Ovary (tissue), 9 donors: ENCODE measurements around the gene RGL3. TPM values are rescaled to one million over a fixed set of nuclear protein-coding genes. Genes with fewer than 3 reads are reported as not detected.

ENCODE experiments used
- DNase-seq, 5 donors: peaks; one replicate each; pipeline ENCODE4 v3.0.0-alpha.2; 2019 to 2020
- H3K27ac ChIP-seq, 2 donors: fragments of 200-600 bp; one replicate each; pipeline versions ENCODE4 v1.5.1 to v1.8.0; 2019 to 2022
- H3K27me3 ChIP-seq: fragments of 200-600 bp; one replicate; pipeline ENCODE4 v1.8.0; 2022
- H3K36me3 ChIP-seq: fragments of 200-600 bp; sonication (generic); one replicate; pipeline ENCODE4 v1.5.1; 2019
- H3K4me1 ChIP-seq: one replicate; pipeline ENCODE4 v1.8.1; 2013; ENCODE audit warnings: mild to moderate bottlenecking, moderate library complexity; ENCODE audit not compliant: insufficient read depth
- H3K4me3 ChIP-seq: fragments of 200-600 bp; sonication (generic); one replicate; pipeline ENCODE4 v1.5.1; 2017
- H3K9me3 ChIP-seq, 2 donors: fragments of 200-600 bp in 1 of 2; sonication (generic) in 1 of 2; one replicate each; pipeline versions ENCODE4 v1.5.1 to v1.8.1; 2013 to 2019; ENCODE audit warnings: mild to moderate bottlenecking in 1 of 2, moderate library complexity in 1 of 2
- EP300 ChIP-seq: sonication (generic); formaldehyde crosslinking; IDR thresholded peaks from one replicate; pipeline ENCODE4 v1.6.1; 2017; ENCODE audit warnings: antibody characterized with exemption
- POLR2A ChIP-seq: fragments of 450-650 bp; IDR thresholded peaks from one replicate; pipeline ENCODE4 v1.6.1; 2017; ENCODE audit warnings: antibody characterized with exemption, mild to moderate bottlenecking, moderate library complexity
- WGBS, 3 donors: extraction: QIAGEN DNeasy Blood & Tissue Kit in 1 of 3; methylation state at CpG; one replicate each; pipeline versions ENCODE4 v1.1.5 to v1.1.7; 2013 to 2017; 5-methylcytosine and 5-hydroxymethylcytosine counted together
- intact Hi-C, 4 donors: fragments of 100-400 bp; cut with DNase I; formaldehyde crosslinking; loops; one replicate each; pipeline versions ENCODE4 v1.11.0 to v1.15.1; 2022 to 2023
- polyA plus RNA-seq, 2 donors: library from polyadenylated mRNA; stranded (reverse); fragments of 200-250 nt in 1 of 2; fragments of 350-450 nt in 1 of 2; fragmentation: Illumina TruSeq in 1 of 2; extraction: RNeasy Lipid Tissue Mini Kit (QIAGEN cat#74804) in 1 of 2; gene quantifications; one replicate each; pipeline ENCODE4 v1.2.3, GENCODE V29; 2013 to 2014
- total RNA-seq, 7 donors: library from RNA; depleted of rRNA in 2 of 7; stranded (reverse); fragments of >200 nt in 2 of 7; fragmentation: NEBNext Ultra II Directional in 3 of 7; extraction: Animal tissue kit (Norgen Biotek cat#: 25700) in 3 of 7; gene quantifications; one replicate each; pipeline versions ENCODE4 v1.1.0 to v1.2.4, GENCODE V29; 2016 to 2023
- TF ChIP-seq, protein P1 (sequence below), 3 donors: fragments of 450-650 bp in 2 of 3; fragments of 200-600 bp in 1 of 3; IDR thresholded peaks; one replicate each; pipeline versions ENCODE4 v1.5.1 to v1.8.0; 2016 to 2022; ENCODE audit warnings: antibody characterized with exemption in 3 of 3, mild to moderate bottlenecking in 1 of 3
- donor health status: DM: no; HTN: no; CAD: no; lungs with moderate emphysema.
- donor health status: DM: no; HTN: no; CAD: no.
- donor health status: Bipolar disorder and iron deficiency.
- donor health status: DM: yes; HTN: yes; CAD: no.
- donor health status: DM: no; HTN: no; CAD: no.
- donor health status: DM: yes; HTN: yes; CAD: no.

The RGL3 gene
- total and polyA plus RNA-seq, 9 donors = 2.2 to 28.0 (median 5.6) TPM

DNA sequence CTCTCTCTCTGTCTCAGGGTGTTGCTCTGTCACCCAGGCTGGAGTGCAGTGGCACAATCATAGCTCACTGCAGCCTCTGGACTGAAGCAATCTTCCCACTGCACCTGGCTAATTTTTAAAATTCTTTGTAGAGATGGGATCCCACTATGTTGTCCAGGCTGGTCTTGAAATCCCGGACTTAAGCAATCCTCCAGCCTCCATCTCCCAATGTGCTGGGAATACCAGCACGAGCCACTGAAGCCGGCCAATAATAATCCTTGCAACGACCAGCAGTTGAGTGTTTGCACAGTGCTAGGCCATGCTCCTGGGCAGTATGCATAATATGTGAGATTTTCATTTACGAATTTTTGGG lies 34.4 kb downstream of the RGL3 start:
- Histone ChIP-seq H3K4me1 (peaks cover 9% of the 10 kb centered on the region), H3K4me3 (no peak overlapping the region), H3K27ac (no peak overlapping the region), H3K36me3 (no peaks in the 10 kb centered on the region), H3K9me3 (no peaks in the 10 kb centered on the region), H3K27me3 (no peaks in the 10 kb centered on the region)
- TF ChIP-seq POLR2A (no peak), EP300 (no peak)
- TF ChIP-seq, protein P1, sequence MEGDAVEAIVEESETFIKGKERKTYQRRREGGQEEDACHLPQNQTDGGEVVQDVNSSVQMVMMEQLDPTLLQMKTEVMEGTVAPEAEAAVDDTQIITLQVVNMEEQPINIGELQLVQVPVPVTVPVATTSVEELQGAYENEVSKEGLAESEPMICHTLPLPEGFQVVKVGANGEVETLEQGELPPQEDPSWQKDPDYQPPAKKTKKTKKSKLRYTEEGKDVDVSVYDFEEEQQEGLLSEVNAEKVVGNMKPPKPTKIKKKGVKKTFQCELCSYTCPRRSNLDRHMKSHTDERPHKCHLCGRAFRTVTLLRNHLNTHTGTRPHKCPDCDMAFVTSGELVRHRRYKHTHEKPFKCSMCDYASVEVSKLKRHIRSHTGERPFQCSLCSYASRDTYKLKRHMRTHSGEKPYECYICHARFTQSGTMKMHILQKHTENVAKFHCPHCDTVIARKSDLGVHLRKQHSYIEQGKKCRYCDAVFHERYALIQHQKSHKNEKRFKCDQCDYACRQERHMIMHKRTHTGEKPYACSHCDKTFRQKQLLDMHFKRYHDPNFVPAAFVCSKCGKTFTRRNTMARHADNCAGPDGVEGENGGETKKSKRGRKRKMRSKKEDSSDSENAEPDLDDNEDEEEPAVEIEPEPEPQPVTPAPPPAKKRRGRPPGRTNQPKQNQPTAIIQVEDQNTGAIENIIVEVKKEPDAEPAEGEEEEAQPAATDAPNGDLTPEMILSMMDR (IDR thresholded peaks at IDR 0.05) = no peak
- no peak for DNase-seq
- intact Hi-C loops = loop anchor here in 3 of 4 donors (5.0 to 10.0 kb wide), 3 partner anchors 48 to 100 kb away; partner anchors contain the start of gene ELAVL3 (in 1 of the 3)
- 79 to 85% (median 83%) methylated on average over 5 of the region's 5 CpGs for WGBS, 3 donors

DNA sequence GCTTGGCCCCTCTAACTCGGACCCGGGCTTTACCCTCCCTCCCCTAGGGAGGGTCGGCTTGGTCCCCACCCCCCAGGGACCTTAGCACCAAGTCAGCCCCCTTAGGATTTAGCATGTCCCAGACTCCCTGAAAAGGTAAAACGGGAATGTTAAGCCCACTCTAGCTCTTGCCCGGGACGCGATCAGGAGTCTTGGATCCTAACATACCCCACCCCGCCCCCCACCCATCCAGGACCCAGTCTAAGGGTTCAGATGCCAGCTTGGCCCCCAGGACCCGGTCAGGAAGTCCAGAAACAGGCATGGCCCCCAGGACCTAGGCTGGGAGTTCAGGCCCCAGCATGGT lies 35.4 kb downstream of the RGL3 start:
- DNase-seq = no peak
- Histone ChIP-seq H3K4me1 (peaks cover 9% of the 10 kb centered on the region), H3K36me3 (no peaks in the 10 kb centered on the region), H3K9me3 (no peaks in the 10 kb centered on the region), H3K4me3 (no peak overlapping the region), H3K27ac (no peak overlapping the region), H3K27me3 (no peaks in the 10 kb centered on the region)
- WGBS, 3 donors = 1 to 2% (median 2%) methylated on average over 9 of the region's 9 CpGs
- TF ChIP-seq POLR2A = no peak
- intact Hi-C loops = loop anchor here in 3 of 4 donors (5.0 to 10.0 kb wide), 3 partner anchors 49 to 101 kb away; partner anchors contain the start of gene ELAVL3 (in 1 of the 3)

DNA sequence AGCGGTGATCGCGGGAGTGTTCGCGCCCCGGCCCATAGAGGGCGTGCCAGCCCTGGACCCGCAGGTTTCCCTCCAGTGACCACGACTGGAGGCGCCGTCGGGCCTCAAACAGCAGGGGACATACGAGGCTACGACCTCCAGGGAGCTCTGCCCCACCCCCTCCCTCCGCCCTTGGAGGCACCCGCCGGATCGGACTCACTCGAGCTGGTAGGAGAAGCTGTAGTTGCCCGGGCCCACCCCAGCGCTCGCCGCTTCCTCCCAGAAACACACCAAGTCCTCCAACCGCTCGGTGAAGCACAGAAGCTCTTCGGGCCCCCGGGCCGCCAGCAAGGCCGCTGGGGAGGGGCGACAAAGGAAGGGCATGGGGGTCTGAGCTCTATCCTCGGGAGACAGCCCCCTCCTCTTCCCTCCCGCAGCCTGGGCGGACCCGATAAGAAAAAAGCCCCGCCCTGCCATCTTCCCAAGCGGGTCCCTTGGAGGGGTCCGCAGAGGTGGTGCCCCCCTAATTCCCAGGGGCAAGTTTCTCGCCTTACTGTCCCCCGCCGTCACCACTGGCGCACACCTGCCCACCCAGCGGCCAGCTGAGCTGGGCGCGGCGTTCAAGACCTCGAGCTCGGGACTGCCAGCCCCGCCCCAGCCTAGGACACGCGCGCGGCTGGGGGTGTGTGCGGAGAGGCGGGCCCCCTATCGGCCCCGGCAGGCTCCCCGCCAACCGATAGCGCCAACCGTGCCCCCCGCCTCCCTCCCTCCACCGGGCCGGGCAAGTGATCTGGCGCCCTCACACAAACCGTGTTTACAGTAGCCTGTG lies 36.0 kb downstream of the RGL3 start:
- H3K27ac ChIP-seq = no peak overlapping the region

DNA sequence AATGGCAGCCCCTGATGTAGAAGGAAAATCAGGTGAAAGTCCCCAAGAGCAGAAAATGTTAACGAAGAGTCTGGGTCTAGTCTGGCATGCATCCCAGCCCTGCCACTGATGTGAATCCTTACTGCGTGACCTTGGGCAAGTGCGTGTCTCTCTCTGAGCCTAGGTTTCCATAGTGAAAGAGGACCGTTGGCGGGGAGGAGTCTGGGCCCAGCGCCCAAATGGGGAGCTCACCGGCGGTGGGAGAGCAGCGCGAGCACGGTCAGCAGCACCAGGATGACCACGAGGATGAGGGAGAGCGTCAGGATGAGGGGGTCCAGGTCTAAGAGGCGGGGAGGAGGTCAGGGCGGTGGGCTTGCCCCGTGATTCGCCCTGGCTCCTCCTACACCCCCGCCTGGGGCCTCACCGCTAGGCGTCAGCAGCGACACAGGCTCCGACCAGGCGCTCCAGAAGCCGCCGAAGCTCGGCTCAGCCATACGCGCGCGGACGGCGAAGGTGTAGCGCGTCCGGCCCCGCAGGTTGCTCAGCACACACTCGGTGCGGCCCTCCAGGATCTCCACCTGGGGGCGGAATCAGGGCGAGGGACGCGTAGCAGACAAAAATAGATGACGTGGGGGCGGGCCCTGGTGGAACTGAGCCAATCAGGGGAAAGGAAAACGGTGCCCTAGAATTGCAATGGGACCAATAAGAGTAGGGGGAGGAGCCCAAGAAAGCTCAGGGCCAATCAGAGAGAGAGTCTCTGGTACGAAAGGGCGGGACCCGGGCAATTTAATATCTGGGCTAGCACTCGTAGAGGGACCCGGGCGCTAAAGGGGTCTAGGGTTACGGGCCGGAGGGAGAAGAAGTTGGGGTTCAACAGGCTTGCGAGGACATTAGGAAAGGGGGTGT lies 38.2 kb downstream of the RGL3 start:
- Histone ChIP-seq H3K27me3 (no peaks in the 10 kb centered on the region), H3K4me3 (peak overlapping the region; percentile 83), H3K9me3 (no peaks in the 10 kb centered on the region), H3K27ac (peak overlapping the region; percentile 55 to 63), H3K36me3 (no peaks in the 10 kb centered on the region), H3K4me1 (peaks cover 15% of the 10 kb centered on the region)
- 0 to 1% (median 0%) methylated on average over 51 to 54 of the region's 54 CpGs for WGBS, 3 donors
- TF ChIP-seq, protein P1 (IDR thresholded peaks at IDR 0.05) = peak; percentile 66 to 95 (median 92)
- TF ChIP-seq EP300 (no peak), POLR2A (peak; percentile 80)
- intact Hi-C loops = loop anchor here in 3 of 4 donors (1.0 to 10.0 kb wide), 4 partner anchors 39 to 104 kb away; partner anchors contain the start of gene ELAVL3 (in 1 of the 3)
- DNase-seq = peak; percentile 94 to 97 (median 96)

More for the DNA sequence above, 36.0 kb downstream of the RGL3 start:
- DNase-seq = peak in 2 of 5 donors; percentile 50 to 52
- 1 to 2% (median 1%) methylated on average over 57 to 65 of the region's 65 CpGs for WGBS, 3 donors
- Histone ChIP-seq H3K4me3 (no peak overlapping the region), H3K4me1 (peaks cover 9% of the 10 kb centered on the region), H3K27me3 (no peaks in the 10 kb centered on the region), H3K36me3 (no peaks in the 10 kb centered on the region), H3K9me3 (no peaks in the 10 kb centered on the region)
- TF ChIP-seq POLR2A (no peak), EP300 (no peak)
- TF ChIP-seq, protein P1 (IDR thresholded peaks at IDR 0.05) = no peak
- intact Hi-C loops = loop anchor here in 3 of 4 donors (5.0 to 10.0 kb wide), 3 partner anchors 49 to 102 kb away; partner anchors contain the start of gene ELAVL3 (in 1 of the 3)
